Measurements from ENCODE around the gene MAP3K7. TPM values are rescaled to one million over a fixed set of nuclear protein-coding genes. Genes with fewer than 3 reads are reported as not detected.

Gene MAP3K7
- total and polyA plus RNA-seq, 2 experiments from 2014 or later: 33.2 to 47.1 TPM

DNA sequence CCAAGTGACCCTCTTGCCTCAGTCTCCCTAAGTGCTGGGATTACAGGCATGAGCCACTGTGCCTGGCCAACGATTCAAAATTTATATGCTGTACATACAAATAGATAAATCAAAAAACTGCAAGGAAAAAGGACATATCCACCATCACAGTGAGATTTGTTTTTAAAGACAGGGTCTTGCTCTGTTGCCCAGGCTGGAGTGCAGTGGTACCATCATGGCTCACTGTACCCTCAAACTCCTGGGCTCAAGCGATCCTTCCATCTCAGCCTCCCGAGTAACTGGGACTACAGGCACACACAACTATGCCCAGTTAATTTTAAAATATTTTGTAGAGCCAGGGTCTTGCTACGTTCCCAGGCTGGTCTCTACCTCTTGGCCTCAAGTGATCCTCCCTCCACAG, 61.5 kb downstream of the MAP3K7 start:
- Histone ChIP-seq H4K20me1 (replicated peaks; ENCODE audit: insufficient read depth) (no peaks in the 10 kb centered on the region), H3K4me3 (no peak overlapping the region), H3K4me2 (no peak overlapping the region), H3F3A (replicated peaks; ENCODE audit: low read depth) (no peaks in the 10 kb centered on the region), H3K36me3 (ENCODE audit: insufficient read depth) (no peaks in the 10 kb centered on the region; the same call in 1 of the 2 replicates), H3K9me2 (ENCODE audit: insufficient read depth) (no peaks in the 10 kb centered on the region), H3K79me2 (replicated peaks; ENCODE audit: insufficient read depth) (no peaks in the 10 kb centered on the region), H3K4me1 (ENCODE audit: insufficient read depth) (no peaks in the 10 kb centered on the region), H3K27me3 (ENCODE audit: insufficient read depth) (no peaks in the 10 kb centered on the region), H2AFZ (no peak overlapping the region), H3K27ac (ENCODE audit: low read depth) (no peak overlapping the region)
- peaks cover 19% of the 10 kb centered on the region; the same call in 2 of the 3 replicates for H3K36me3 Mint-ChIP-seq (ENCODE audit: low read depth)
- H3K27ac Mint-ChIP-seq: no peak overlapping the region
- H3K27me3 Mint-ChIP-seq (ENCODE audit: insufficient read depth, low read depth, poor library complexity): peaks cover 2% of the 10 kb centered on the region
- H3K9me3 Mint-ChIP-seq: no peaks in the 10 kb centered on the region
- no peak overlapping the region for H3K4me3 Mint-ChIP-seq
- TF ChIP-seq, protein P1, sequence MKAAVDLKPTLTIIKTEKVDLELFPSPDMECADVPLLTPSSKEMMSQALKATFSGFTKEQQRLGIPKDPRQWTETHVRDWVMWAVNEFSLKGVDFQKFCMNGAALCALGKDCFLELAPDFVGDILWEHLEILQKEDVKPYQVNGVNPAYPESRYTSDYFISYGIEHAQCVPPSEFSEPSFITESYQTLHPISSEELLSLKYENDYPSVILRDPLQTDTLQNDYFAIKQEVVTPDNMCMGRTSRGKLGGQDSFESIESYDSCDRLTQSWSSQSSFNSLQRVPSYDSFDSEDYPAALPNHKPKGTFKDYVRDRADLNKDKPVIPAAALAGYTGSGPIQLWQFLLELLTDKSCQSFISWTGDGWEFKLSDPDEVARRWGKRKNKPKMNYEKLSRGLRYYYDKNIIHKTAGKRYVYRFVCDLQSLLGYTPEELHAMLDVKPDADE (IDR thresholded peaks at IDR 0.05): no peak
- TF ChIP-seq, protein P2, sequence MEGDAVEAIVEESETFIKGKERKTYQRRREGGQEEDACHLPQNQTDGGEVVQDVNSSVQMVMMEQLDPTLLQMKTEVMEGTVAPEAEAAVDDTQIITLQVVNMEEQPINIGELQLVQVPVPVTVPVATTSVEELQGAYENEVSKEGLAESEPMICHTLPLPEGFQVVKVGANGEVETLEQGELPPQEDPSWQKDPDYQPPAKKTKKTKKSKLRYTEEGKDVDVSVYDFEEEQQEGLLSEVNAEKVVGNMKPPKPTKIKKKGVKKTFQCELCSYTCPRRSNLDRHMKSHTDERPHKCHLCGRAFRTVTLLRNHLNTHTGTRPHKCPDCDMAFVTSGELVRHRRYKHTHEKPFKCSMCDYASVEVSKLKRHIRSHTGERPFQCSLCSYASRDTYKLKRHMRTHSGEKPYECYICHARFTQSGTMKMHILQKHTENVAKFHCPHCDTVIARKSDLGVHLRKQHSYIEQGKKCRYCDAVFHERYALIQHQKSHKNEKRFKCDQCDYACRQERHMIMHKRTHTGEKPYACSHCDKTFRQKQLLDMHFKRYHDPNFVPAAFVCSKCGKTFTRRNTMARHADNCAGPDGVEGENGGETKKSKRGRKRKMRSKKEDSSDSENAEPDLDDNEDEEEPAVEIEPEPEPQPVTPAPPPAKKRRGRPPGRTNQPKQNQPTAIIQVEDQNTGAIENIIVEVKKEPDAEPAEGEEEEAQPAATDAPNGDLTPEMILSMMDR (conservative IDR thresholded peaks at IDR 0.05; ENCODE audit: low read depth in 2 of 2): no peak
- TF ChIP-seq EZH2phosphoT487 (IDR thresholded peaks at IDR 0.05; ENCODE audit: unreplicated experiment) (no peak), CREB1 (CRISPR knock-in tag; IDR thresholded peaks at IDR 0.05; ENCODE audit: low read depth) (no peak)
- ATAC-seq: no peak
- no peak for DNase-seq (ENCODE audit: low spot score)
- no peaks in the 10 kb centered on the region; the same call in 2 of the 3 replicates for H3K4me1 Mint-ChIP-seq

DNA sequence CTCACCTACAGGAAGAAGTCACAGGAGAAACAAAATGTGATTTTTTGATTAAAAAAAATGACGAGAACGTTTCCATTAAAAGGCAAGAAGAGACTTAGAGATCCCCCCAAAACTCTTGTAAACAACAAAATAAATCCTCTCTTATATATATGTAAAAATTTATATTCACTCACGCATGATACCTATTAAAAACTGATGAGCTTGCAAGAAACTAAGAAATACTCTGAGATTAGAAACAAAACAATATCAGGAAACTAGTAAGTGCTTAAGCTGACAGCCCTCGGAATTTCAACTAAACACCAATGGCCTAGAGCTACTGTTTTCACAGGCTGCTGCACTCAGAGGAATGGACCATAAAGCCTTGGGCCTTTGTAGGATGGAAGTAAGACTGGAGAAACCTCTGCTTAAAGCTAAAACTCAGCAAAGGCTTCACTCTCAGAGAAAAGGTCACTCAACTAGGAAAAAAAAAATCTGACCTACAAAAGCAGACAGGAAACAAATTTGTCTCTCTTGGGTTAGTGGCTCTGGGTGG, 63.0 kb downstream of the MAP3K7 start:
- H3K4me2 ChIP-seq: no peak overlapping the region
- Mint-ChIP-seq H3K36me3 (ENCODE audit: low read depth) (peaks cover 18% of the 10 kb centered on the region; the same call in 2 of the 3 replicates), H3K4me1 (no peaks in the 10 kb centered on the region; the same call in 2 of the 3 replicates), H3K9me3 (no peaks in the 10 kb centered on the region), H3K27me3 (ENCODE audit: insufficient read depth, low read depth, poor library complexity) (peaks cover 2% of the 10 kb centered on the region), H3K27ac (peak overlapping the region; percentile 26), H3K4me3 (no peak overlapping the region)
- no peaks in the 10 kb centered on the region for H3K4me1 ChIP-seq (ENCODE audit: insufficient read depth)
- H3K36me3 ChIP-seq (ENCODE audit: insufficient read depth): no peaks in the 10 kb centered on the region
- H3K27ac ChIP-seq (ENCODE audit: low read depth): peak overlapping the region; percentile 68; the same call in 1 of the 2 replicates
- H3K9me2 ChIP-seq (ENCODE audit: insufficient read depth): no peaks in the 10 kb centered on the region
- TF ChIP-seq CREB1 (CRISPR knock-in tag; IDR thresholded peaks at IDR 0.05; ENCODE audit: low read depth) (no peak), NANOG (IDR thresholded peaks at IDR 0.05; ENCODE audit: borderline replicate concordance) (no peak), STAT1 (IDR thresholded peaks at IDR 0.05; ENCODE audit: unreplicated experiment) (no peak), JUNB (IDR thresholded peaks at IDR 0.05; ENCODE audit: unreplicated experiment) (no peak), ZNF114 (CRISPR knock-in tag; IDR thresholded peaks at IDR 0.05) (no peak)
- TF ChIP-seq, protein P2 (conservative IDR thresholded peaks at IDR 0.05; ENCODE audit: low read depth in 2 of 2): no peak
- TF ChIP-seq, protein P3, sequence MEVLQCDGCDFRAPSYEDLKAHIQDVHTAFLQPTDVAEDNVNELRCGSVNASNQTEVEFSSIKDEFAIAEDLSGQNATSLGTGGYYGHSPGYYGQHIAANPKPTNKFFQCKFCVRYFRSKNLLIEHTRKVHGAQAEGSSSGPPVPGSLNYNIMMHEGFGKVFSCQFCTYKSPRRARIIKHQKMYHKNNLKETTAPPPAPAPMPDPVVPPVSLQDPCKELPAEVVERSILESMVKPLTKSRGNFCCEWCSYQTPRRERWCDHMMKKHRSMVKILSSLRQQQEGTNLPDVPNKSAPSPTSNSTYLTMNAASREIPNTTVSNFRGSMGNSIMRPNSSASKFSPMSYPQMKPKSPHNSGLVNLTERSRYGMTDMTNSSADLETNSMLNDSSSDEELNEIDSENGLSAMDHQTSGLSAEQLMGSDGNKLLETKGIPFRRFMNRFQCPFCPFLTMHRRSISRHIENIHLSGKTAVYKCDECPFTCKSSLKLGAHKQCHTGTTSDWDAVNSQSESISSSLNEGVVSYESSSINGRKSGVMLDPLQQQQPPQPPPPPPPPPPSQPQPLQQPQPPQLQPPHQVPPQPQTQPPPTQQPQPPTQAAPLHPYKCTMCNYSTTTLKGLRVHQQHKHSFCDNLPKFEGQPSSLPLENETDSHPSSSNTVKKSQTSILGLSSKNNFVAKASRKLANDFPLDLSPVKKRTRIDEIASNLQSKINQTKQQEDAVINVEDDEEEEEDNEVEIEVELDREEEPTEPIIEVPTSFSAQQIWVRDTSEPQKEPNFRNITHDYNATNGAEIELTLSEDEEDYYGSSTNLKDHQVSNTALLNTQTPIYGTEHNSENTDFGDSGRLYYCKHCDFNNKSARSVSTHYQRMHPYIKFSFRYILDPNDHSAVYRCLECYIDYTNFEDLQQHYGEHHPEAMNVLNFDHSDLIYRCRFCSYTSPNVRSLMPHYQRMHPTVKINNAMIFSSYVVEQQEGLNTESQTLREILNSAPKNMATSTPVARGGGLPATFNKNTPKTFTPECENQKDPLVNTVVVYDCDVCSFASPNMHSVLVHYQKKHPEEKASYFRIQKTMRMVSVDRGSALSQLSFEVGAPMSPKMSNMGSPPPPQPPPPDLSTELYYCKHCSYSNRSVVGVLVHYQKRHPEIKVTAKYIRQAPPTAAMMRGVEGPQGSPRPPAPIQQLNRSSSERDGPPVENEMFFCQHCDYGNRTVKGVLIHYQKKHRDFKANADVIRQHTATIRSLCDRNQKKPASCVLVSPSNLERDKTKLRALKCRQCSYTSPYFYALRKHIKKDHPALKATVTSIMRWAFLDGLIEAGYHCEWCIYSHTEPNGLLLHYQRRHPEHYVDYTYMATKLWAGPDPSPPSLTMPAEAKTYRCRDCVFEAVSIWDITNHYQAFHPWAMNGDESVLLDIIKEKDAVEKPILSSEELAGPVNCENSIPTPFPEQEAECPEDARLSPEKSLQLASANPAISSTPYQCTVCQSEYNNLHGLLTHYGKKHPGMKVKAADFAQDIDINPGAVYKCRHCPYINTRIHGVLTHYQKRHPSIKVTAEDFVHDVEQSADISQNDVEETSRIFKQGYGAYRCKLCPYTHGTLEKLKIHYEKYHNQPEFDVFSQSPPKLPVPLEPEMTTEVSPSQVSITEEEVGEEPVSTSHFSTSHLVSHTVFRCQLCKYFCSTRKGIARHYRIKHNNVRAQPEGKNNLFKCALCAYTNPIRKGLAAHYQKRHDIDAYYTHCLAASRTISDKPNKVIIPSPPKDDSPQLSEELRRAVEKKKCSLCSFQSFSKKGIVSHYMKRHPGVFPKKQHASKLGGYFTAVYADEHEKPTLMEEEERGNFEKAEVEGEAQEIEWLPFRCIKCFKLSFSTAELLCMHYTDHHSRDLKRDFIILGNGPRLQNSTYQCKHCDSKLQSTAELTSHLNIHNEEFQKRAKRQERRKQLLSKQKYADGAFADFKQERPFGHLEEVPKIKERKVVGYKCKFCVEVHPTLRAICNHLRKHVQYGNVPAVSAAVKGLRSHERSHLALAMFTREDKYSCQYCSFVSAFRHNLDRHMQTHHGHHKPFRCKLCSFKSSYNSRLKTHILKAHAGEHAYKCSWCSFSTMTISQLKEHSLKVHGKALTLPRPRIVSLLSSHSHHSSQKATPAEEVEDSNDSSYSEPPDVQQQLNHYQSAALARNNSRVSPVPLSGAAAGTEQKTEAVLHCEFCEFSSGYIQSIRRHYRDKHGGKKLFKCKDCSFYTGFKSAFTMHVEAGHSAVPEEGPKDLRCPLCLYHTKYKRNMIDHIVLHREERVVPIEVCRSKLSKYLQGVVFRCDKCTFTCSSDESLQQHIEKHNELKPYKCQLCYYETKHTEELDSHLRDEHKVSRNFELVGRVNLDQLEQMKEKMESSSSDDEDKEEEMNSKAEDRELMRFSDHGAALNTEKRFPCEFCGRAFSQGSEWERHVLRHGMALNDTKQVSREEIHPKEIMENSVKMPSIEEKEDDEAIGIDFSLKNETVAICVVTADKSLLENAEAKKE (CRISPR knock-in tag; IDR thresholded peaks at IDR 0.05): no peak
- H3K79me2 ChIP-seq (replicated peaks; ENCODE audit: insufficient read depth): no peaks in the 10 kb centered on the region
- no peaks in the 10 kb centered on the region for H3K27me3 ChIP-seq (ENCODE audit: insufficient read depth)
- no peak for DNase-seq (ENCODE audit: low spot score)
- no peaks in the 10 kb centered on the region for H4K20me1 ChIP-seq (replicated peaks; ENCODE audit: insufficient read depth)
- no peak for ATAC-seq
- H3K4me3 ChIP-seq: no peak overlapping the region
- no peak overlapping the region for H2AFZ ChIP-seq
- no peaks in the 10 kb centered on the region for H3F3A ChIP-seq (replicated peaks; ENCODE audit: low read depth)

Data from GM23338 (cell line).